ENCODE data around the gene RAX2.
"Not testable (repeated sequence)": the region's sequence is repeated elsewhere in the genome, so short reads cannot be mapped to it uniquely, and the experiment has no call there.

RAX2 gene

GRCh38 chr19:3778104-3778867 is 6.3 kb upstream of the RAX2 start:
- DNase-seq (ENCODE audit: low spot score) = no peak

DNA sequence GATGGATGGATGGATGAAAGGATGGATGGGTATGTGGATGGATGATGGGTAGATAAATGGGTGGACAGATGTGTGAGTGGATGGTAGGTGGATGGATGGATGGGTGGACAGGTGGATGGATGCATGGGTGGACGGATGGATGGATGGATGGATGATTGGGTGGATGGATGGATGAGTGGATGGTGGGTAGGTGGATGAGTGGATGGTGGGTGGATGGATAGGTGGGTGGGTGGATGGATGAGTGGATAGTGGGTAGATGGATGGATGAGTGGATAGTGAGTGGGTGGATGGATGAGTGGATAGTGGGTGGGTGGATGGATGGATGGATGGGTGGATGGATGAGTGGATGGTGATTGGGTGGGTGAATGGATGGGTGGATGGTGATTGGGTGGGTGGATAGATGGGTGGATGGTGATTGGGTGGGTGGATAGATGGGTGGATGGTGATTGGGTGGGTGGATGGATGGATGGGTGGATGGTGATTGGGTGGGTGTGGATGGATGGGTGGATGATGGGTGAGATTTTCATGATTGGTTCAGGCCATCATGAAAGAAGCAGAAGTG is 4.5 kb upstream of the RAX2 start:
- no peak for DNase-seq (ENCODE audit: low spot score)

DNA sequence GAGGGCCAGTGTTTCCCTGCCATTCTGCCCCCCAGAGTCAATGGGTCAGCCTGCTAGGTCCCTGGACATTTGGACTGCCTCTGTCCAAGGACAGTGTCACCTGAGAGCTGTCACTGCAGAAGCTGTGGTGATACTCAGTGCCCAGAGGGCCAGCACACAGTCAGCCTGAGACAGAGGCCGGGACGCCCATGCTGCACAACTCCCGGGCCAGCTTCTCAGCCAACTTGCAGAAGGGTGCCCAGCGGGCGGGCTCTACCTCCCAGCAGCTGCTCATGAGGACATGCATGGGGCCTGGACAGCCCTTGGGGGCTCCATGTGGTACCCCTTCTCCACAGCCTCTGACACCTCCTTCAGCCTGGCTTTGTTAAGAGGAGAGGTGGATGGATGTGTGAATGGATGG is 3.8 kb upstream of the RAX2 start:
- no peak for DNase-seq (ENCODE audit: low spot score)

DNA sequence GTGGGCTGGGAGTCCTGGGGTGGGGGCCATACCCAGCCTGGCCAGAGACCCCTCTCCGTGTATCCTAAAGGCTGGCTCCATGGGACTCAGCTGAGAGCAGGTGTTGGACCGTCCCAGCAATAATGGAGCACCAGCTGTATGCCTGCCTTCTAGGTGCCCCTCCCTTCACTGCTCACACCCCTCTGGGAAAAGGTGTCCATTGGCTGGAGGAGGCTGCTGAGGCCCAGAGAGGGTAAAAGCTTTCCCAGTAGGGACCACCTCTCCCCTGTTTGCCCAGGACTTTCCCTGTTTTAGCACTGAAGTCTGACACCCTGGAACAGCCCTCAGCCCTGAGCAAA is 3.3 kb upstream of the RAX2 start:
- DNase-seq (ENCODE audit: low spot score) = no peak

GRCh38 chr19:3774621-3775373 is 2.8 kb upstream of the RAX2 start:
- no peak for DNase-seq (ENCODE audit: low spot score)

DNA sequence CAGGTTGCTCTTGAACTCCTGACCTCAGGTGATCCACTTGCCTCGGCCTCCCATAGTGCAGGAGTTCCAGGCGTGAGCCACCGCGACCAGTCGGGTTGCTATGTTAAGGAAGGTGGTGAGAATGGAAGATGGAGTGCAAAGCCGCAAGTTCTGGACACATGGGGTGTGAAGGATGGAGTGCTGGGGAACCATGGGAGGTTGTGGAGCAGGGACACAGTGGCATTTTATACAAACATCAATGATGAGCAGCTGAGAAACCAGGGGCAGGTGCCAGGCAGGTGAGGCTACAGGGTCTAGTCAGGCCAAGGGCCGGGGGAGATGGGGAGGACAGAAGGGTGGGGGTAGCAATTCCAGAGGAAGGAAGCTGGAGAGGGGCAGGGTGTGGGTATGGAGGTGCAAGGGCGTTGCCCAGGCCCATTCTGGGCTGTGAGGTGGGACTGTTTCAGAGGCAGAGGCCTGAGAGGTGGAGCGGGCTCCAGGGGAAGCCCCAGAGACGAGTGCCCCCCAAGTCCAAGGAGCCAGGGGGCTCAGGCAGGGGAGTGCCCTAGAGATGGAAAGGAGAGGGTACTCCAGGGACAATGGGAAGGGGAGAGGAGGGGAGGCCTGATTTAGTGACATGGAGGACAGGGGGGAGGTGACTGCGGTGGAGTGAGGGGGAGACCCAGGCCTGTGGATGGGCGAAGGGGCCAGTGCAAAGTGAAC is 1.9 kb upstream of the RAX2 start:
- DNase-seq (ENCODE audit: low spot score) = no peak

GRCh38 chr19:3771000-3771905 is 775 bp downstream of the RAX2 start:
- no peak for DNase-seq (ENCODE audit: low spot score)

GRCh38 chr19:3770136-3770999 is 1.7 kb downstream of the RAX2 start:
- no peak for DNase-seq (ENCODE audit: low spot score)

- no peak for DNase-seq (ENCODE audit: low spot score)
Observed at GRCh38 chr19:3769494-3769893, 2.5 kb downstream of the RAX2 start.

- DNase-seq (ENCODE audit: low spot score) = no peak
Observed at GRCh38 chr19:3768748-3769099, 3.3 kb downstream of the RAX2 start.

- DNase-seq (ENCODE audit: low spot score) = peak; percentile 21
Observed at GRCh38 chr19:3768015-3768747, 3.8 kb downstream of the RAX2 start.

DNA sequence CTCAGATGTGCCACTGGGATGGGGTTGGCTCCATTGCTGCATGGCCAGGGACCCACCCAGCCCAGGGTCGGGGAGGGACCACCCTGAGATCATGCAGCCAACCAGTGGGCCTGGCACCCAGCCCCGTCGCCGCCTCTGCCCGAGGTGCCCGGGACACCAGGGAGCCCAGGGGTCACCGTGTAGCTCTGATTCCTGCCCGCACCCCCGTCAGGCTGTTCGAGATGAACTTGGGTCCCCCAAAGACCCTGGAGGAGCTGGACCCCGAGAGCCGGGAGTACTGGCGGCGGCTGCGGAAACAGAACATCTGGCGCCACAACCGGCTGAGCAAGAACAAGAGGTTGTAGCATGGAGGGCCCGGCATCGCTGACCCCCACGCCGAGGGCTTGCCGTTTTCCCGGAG is 5.0 kb downstream of the RAX2 start:
- no peak for DNase-seq (ENCODE audit: low spot score)

DNA sequence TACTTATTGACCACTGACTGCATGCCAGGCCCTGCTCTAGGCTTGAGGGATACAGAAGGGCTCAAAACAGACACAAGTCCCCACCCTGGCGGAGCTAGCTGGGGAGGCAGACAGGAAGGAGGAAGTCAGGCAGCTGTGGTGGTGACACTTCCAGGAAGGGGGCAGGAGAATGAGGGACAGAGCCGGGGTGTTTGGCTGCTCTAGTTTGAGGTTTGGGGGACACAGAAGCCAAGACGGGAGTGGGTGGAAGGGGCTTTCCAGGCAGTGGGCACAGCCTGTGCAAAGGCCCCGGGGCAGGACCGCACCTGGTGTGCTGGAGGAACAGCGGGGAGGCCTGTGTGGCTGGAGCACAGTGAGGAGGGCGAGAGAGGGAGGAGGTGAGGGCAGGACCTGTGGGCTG is 5.5 kb downstream of the RAX2 start:
- no peak for DNase-seq (ENCODE audit: low spot score)

DNA sequence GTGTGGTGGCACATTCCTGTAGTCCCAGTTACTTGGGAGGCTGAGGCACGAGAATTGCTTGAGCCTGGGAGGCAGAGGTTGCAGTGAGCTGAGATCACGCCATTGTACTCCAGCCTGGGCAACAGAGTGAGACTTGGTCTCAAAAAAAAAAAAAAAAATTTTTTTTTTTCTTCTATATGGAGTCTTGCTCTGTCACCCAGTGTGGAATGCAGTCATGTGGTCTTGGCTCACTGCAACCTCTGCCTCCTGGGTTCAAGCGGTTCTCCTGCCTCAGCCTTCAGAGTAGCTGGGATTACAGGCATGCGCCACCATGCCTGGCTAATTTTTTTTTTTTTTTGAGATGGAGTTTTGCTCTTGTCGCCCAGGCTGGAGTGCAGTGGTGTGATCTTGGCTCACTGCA is 6.3 kb downstream of the RAX2 start:
- DNase-seq (ENCODE audit: low spot score) = not testable (repeated sequence)

- peak; percentile 51 for DNase-seq (ENCODE audit: low spot score)
Observed at GRCh38 chr19:3765121-3765520, 6.9 kb downstream of the RAX2 start.

DNA sequence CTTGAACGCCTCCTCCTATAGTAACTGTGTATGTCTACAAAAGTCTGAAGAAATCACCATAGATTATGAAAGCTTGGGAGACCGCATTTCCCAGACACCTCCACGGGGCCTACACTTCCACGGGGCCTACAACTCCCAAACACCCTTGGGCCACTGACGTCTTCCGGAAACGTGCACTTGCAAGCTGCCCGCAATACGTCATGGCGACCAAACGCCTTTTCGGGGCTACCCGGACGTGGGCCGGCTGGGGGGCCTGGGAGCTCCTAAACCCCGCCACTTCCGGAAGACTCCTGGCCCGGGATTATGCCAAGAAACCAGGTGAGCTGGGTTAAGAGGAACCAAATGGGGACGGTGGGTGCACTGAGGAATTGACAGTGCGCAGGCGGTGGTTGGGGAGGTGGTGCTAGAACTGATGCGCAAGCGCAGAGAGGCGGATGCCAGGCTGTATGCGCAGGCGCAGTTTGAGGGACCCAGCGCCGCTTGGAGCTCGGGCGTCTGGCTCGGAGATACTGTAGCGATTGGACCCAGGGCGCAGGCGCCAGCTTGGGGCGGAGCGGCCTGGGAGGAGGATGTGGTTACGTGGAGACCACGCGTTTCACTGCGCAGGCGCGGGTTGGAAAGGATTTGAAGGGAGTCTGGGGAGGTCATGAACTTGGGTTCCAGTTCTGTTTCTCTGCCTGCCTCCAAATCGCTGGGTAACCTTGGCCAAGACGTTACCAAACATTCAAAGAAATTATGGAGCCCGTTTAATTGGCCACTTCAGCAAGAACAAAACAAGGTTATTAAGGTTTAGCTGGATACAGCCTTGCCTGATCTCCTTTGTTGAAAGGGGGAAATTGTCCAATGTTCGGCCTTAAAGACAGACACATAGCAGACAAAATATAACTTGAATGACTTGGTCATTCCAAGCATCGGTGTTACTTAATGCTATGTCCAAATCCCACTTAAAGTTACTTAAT is 9.2 kb downstream of the RAX2 start, which contains the start of gene MRPL54:
MRPL54 (plus strand) TSS at position 182 of the 959 bp plus-strand sequence; CDS start at position 201, 19 bp downstream.
- DNase-seq (ENCODE audit: low spot score) = peak; percentile 100

- peak; percentile 12 for DNase-seq (ENCODE audit: low spot score)
Observed at GRCh38 chr19:3762130-3762473, 9.9 kb downstream of the RAX2 start.

GRCh38 chr19:3761382-3762129 is 10.5 kb downstream of the RAX2 start, which contains the start of gene APBA3:
Gene APBA3 (minus strand): TSS chr19:3761692. CDS start chr19:3760264, 1,428 bp downstream.
- DNase-seq (ENCODE audit: low spot score) = peak; percentile 90
